Breast epithelium (tissue), 4 donors: ENCODE results near the gene ACOXL. TPM values are rescaled to one million over a fixed set of nuclear protein-coding genes. Genes with fewer than 3 reads are reported as not detected.
A peak's percentile ranks its signal among the peaks of the same experiment; 100 is the strongest.

Source experiments
- DNase-seq, 2 donors: peaks; one replicate each; pipeline ENCODE4 v3.0.0-alpha.2; 2019; ENCODE audit warnings: low spot score in 2 of 2
- H3K27ac ChIP-seq, 2 donors: fragments of 200-600 bp; sonication (generic) in 1 of 2; one replicate each; pipeline ENCODE4 v1.5.1; 2016 to 2019; ENCODE audit warnings: mild to moderate bottlenecking in 1 of 2
- H3K27me3 ChIP-seq, 2 donors: fragments of 200-600 bp; sonication (generic) in 1 of 2; one replicate each; pipeline versions ENCODE4 v1.5.1 to v1.6.0; 2017 to 2019; ENCODE audit warnings: control low read depth in 1 of 2, mild to moderate bottlenecking in 1 of 2
- H3K36me3 ChIP-seq: fragments of 200-600 bp; one replicate; pipeline ENCODE4 v1.5.1; 2019
- H3K4me1 ChIP-seq, 2 donors: fragments of 200-600 bp; sonication (generic); one replicate each; pipeline ENCODE4 v1.5.1; 2016 to 2019; ENCODE audit warnings: control low read depth in 1 of 2
- H3K4me3 ChIP-seq, 3 donors: fragments of 200-600 bp; sonication (generic); 1 replicate in 2 of 3; 2 replicates in 1 of 3; pipeline ENCODE4 v1.5.1; 2016 to 2019; ENCODE audit warnings: mild to moderate bottlenecking in 3 of 3, moderate library complexity in 2 of 3
- H3K9me3 ChIP-seq, 2 donors: fragments of 200-600 bp; sonication (generic) in 1 of 2; one replicate each; pipeline ENCODE4 v1.5.1; 2016 to 2019; ENCODE audit warnings: control low read depth in 1 of 2
- CTCF ChIP-seq, 3 donors: fragments of 450-650 bp; IDR thresholded peaks; one replicate each; pipeline ENCODE4 v1.5.1; 2016 to 2017; ENCODE audit warnings: antibody characterized with exemption in 3 of 3, mild to moderate bottlenecking in 3 of 3, moderate library complexity in 3 of 3
- POLR2A ChIP-seq: fragments of 450-650 bp; IDR thresholded peaks from one replicate; pipeline ENCODE4 v1.6.1; 2016; ENCODE audit warnings: antibody characterized with exemption, mild to moderate bottlenecking, moderate library complexity
- POLR2AphosphoS5 ChIP-seq, 3 donors: sonication (generic); formaldehyde crosslinking; IDR thresholded peaks; one replicate each; pipeline ENCODE4 v1.6.1; 2017; ENCODE audit warnings: antibody characterized with exemption in 3 of 3
- intact Hi-C: fragments of 100-400 bp; cut with DNase I; formaldehyde crosslinking; loops from one replicate; pipeline ENCODE4 v1.15.1; 2023; ENCODE audit warnings: low total_unique reads
- total RNA-seq, 3 donors: library from RNA; depleted of rRNA; stranded (reverse); fragments of >200 nt; gene quantifications; one replicate each; pipeline ENCODE4 v1.1.0, GENCODE V29; 2016

Gene ACOXL
- total RNA-seq, 3 donors from 2014 or later, result not detected

DNA sequence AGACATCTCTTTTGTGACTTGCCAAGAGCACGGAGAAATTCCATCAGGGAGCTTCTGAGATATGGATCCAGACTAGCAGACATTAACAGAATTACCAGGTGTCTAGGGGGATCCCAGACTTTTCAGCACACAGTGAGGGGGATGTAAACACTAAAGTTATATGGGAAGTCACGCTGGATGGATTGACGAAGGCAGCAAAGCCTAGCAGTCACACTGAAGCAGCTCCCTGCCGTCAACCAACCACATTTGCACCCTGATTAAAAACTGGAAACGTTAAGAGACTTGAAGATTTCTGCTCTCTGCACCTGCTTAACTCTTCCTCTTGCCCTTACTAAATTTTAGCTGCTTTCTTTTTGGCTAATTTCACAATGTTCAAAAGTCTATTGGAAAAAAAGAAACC, 325.9 kb downstream of the ACOXL start:
- no peak for DNase-seq
- Histone ChIP-seq H3K4me1 (no peaks in the 10 kb centered on the region), H3K27me3 (no peaks in the 10 kb centered on the region), H3K4me3 (no peak overlapping the region), H3K36me3 (no peaks in the 10 kb centered on the region), H3K9me3 (no peaks in the 10 kb centered on the region), H3K27ac (no peak overlapping the region)
- TF ChIP-seq POLR2AphosphoS5 (IDR thresholded peaks at IDR 0.05), result no peak
- no peak for TF ChIP-seq POLR2A
- no peak for TF ChIP-seq CTCF (IDR thresholded peaks at IDR 0.05)
- intact Hi-C loops, result no loop called here

DNA sequence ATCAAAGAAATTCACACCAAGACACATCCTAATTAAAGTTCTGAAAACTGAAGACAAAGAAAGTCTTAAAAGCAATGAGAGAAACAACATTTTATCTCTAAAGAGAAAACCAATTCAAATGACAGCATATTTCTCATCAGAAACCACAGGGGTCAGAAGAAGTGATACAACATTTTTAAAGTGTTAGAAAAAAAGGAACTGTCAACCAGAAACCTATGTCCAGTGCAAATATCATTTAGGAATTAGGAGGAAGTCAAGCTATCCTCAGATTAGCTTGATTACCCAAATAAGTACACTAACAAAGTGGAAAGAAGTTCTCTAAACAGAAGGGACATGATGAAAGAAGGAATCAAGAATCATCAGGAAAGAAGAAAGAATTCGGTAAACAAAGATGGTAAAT, 328.8 kb downstream of the ACOXL start:
- DNase-seq, result no peak
- H3K4me1 ChIP-seq, result no peaks in the 10 kb centered on the region
- H3K27ac ChIP-seq, result no peak overlapping the region
- no peak overlapping the region for H3K4me3 ChIP-seq
- no peaks in the 10 kb centered on the region for H3K27me3 ChIP-seq
- no peaks in the 10 kb centered on the region for H3K36me3 ChIP-seq
- H3K9me3 ChIP-seq, result no peaks in the 10 kb centered on the region
- intact Hi-C loops, result no loop called here
- TF ChIP-seq CTCF (IDR thresholded peaks at IDR 0.05) (no peak), POLR2AphosphoS5 (IDR thresholded peaks at IDR 0.05) (no peak), POLR2A (no peak)

DNA sequence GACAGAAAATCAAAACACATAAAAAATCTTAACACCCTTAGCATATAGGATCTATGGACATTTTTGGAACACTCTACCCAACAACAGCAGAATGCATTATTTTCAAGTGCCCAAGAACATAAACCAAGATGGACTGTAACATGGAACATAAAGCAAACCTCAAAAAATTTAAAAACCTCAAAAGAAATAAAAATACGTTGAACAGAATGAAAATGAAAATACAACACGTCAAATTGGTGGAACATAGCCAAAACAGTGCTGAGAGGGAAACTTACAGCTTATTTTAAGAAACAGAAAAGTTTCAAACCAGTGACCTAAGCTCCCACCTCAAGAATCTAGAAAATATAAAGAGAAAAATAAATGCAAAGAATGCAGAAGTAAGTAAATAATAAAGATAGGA, 330.0 kb downstream of the ACOXL start:
- Histone ChIP-seq H3K36me3 (no peaks in the 10 kb centered on the region), H3K4me3 (no peak overlapping the region), H3K27ac (no peak overlapping the region), H3K4me1 (no peaks in the 10 kb centered on the region), H3K27me3 (no peaks in the 10 kb centered on the region), H3K9me3 (no peaks in the 10 kb centered on the region)
- intact Hi-C loops, result no loop called here
- DNase-seq, result no peak
- TF ChIP-seq CTCF (IDR thresholded peaks at IDR 0.05), result no peak
- no peak for TF ChIP-seq POLR2AphosphoS5 (IDR thresholded peaks at IDR 0.05)

GRCh38 chr2:111066062-111066593, 333.8 kb downstream of the ACOXL start:
- no peak for DNase-seq
- H3K27me3 ChIP-seq, result no peaks in the 10 kb centered on the region
- H3K4me3 ChIP-seq, result no peak overlapping the region
- H3K9me3 ChIP-seq, result no peaks in the 10 kb centered on the region
- H3K4me1 ChIP-seq, result no peaks in the 10 kb centered on the region
- H3K36me3 ChIP-seq, result no peaks in the 10 kb centered on the region
- intact Hi-C loops, result no loop called here
- no peak overlapping the region for H3K27ac ChIP-seq
- TF ChIP-seq POLR2AphosphoS5 (IDR thresholded peaks at IDR 0.05) (no peak), CTCF (IDR thresholded peaks at IDR 0.05) (no peak), POLR2A (no peak)

- no peak overlapping the region for H3K4me3 ChIP-seq
- DNase-seq, result peak; percentile 59 to 64
- TF ChIP-seq POLR2AphosphoS5 (IDR thresholded peaks at IDR 0.05), result peak in 1 of 3 donors; percentile 62
- no peak for TF ChIP-seq CTCF (IDR thresholded peaks at IDR 0.05)
- H3K36me3 ChIP-seq, result no peaks in the 10 kb centered on the region
- intact Hi-C loops, result no loop called here
- H3K27me3 ChIP-seq, result no peaks in the 10 kb centered on the region
- no peaks in the 10 kb centered on the region for H3K9me3 ChIP-seq
- H3K4me1 ChIP-seq, result peaks cover 0 to 6% of the 10 kb centered on the region in 2 donors
- peak overlapping the region; percentile 29 to 50 for H3K27ac ChIP-seq
Measured at GRCh38 chr2:111068435-111069058, 336.2 kb downstream of the ACOXL start.
